Hepatocyte (in vitro differentiated cells): ENCODE data around the gene GLA.

Experiments
- CTCF ChIP-seq: fragments of 200-600 bp; sonication (generic); IDR thresholded peaks from 2 replicates; pipeline ENCODE4 v1.5.1; 2016; ENCODE audit warnings: antibody characterized with exemption, mild to moderate bottlenecking; ENCODE audit not compliant: poor library complexity
- EZH2phosphoT487 ChIP-seq: fragments of 200-600 bp; sonication (generic); IDR thresholded peaks from one replicate; pipeline ENCODE4 v1.6.1; 2018; ENCODE audit warnings: antibody characterized with exemption, mild to moderate bottlenecking, low read depth, moderate library complexity; ENCODE audit not compliant: unreplicated experiment, severe bottlenecking

DNA sequence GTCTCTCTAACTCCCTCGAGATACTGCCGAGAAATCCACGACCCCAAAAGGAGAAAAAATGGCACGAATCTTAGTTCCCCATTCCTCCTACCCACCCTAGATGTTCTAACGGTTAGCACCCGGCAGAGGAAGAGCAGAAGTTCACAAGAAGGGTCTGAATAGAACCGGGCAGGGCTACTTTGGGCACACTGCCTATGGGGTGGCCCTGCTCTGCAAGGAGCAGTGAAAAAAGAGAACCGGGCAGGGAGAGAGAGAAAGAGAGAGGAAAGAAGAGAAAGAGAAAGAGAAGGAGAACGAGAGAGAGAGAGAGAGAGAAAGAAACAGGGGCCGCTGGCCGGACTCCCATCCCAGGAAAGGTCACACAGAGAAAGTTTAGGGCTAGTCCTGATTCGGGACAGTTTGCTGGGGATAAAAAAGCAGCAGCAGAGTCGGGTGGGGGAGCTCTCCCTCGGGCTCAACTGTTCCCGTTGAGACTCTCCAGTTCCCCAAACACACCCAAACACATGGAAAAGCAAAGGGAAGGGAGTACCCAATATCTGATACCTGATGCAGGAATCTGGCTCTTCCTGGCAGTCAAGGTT is 468 bp downstream of the GLA start:
- TF ChIP-seq EZH2phosphoT487 (no peak), CTCF (no peak)
